GM23338 (cell line): ENCODE data around the gene GPC5. TPM values are rescaled to one million over a fixed set of nuclear protein-coding genes. Genes with fewer than 3 reads are reported as not detected.

Experiments used
- ATAC-seq: fragments of 200-7000 bp; cut with Tn5 transposase; 3 replicates; pipeline ENCODE4 v1.9.1; 2020
- DNase-seq: peaks from one replicate; pipeline ENCODE4 v3.0.0-alpha.2; 2015; ENCODE audit warnings: low spot score
- H2AFZ ChIP-seq: fragments of 200-600 bp; sonication (generic); 2 replicates; pipeline ENCODE4 v1.8.0; 2016; ENCODE audit warnings: antibody characterized with exemption, mild to moderate bottlenecking, moderate library complexity
- H3F3A ChIP-seq: fragments of 200-600 bp; sonication (generic); replicated peaks from 2 replicates; pipeline ENCODE4 v1.8.0; 2017; ENCODE audit warnings: antibody characterized with exemption, mixed run types, low read depth
- H3K27ac ChIP-seq: fragments of 200-600 bp; sonication (generic); 2 replicates; pipeline ENCODE4 v1.6.1; 2016; ENCODE audit warnings: low read depth
- H3K27me3 ChIP-seq: fragments of 200-600 bp; sonication (generic); 2 replicates; pipeline ENCODE4 v1.8.0; 2016; ENCODE audit warnings: mild to moderate bottlenecking, mixed run types, moderate library complexity; ENCODE audit not compliant: insufficient read depth
- H3K36me3 ChIP-seq: fragments of 200-600 bp; sonication (generic); 2 replicates; pipeline ENCODE4 v1.8.0; 2016; ENCODE audit warnings: mild to moderate bottlenecking; ENCODE audit not compliant: insufficient read depth
- H3K4me1 ChIP-seq: fragments of 200-600 bp; sonication (generic); 2 replicates; pipeline ENCODE4 v1.8.0; 2016; ENCODE audit warnings: mild to moderate bottlenecking, moderate library complexity; ENCODE audit not compliant: insufficient read depth
- H3K4me2 ChIP-seq: fragments of 200-600 bp; sonication (generic); 2 replicates; pipeline ENCODE4 v1.7.1; 2017; ENCODE audit warnings: mixed run types
- H3K4me3 ChIP-seq: fragments of 200-600 bp; sonication (generic); 2 replicates; pipeline ENCODE4 v1.6.1; 2016; ENCODE audit warnings: mixed run types
- H3K79me2 ChIP-seq: fragments of 200-600 bp; sonication (generic); replicated peaks from 2 replicates; pipeline ENCODE4 v1.8.0; 2017; ENCODE audit warnings: mild to moderate bottlenecking; ENCODE audit not compliant: insufficient read depth
- H3K9me2 ChIP-seq: fragments of 200-600 bp; sonication (generic); 2 replicates; pipeline ENCODE4 v1.8.0; 2017; ENCODE audit not compliant: insufficient read depth
- H4K20me1 ChIP-seq: fragments of 200-600 bp; sonication (generic); replicated peaks from 2 replicates; pipeline ENCODE4 v1.8.0; 2017; ENCODE audit warnings: mild to moderate bottlenecking; ENCODE audit not compliant: insufficient read depth
- H3K27ac Mint-ChIP-seq: 2 replicates; pipeline ENCODE4 v1.8.0; 2020; ENCODE audit warnings: inconsistent platforms, mild to moderate bottlenecking, moderate library complexity, mixed read lengths
- H3K27me3 Mint-ChIP-seq: 3 replicates; pipeline ENCODE4 v1.8.0; 2022; ENCODE audit warnings: low read depth, mild to moderate bottlenecking, moderate library complexity, mixed read lengths, inconsistent platforms; ENCODE audit not compliant: insufficient read depth, poor library complexity
- H3K36me3 Mint-ChIP-seq: 3 replicates; pipeline ENCODE4 v1.8.0; 2021; ENCODE audit warnings: low read depth, mild to moderate bottlenecking, inconsistent platforms, moderate library complexity, mixed read lengths
- H3K4me1 Mint-ChIP-seq: 3 replicates; pipeline ENCODE4 v1.8.0; 2020; ENCODE audit warnings: mild to moderate bottlenecking, inconsistent platforms, mixed read lengths
- H3K4me3 Mint-ChIP-seq: 3 replicates; pipeline ENCODE4 v1.8.0; 2021; ENCODE audit warnings: moderate library complexity, mild to moderate bottlenecking, inconsistent platforms, mixed read lengths
- H3K9me3 Mint-ChIP-seq: 3 replicates; pipeline ENCODE4 v1.8.0; 2020; ENCODE audit warnings: moderate library complexity, mild to moderate bottlenecking, inconsistent platforms, mixed read lengths
- EZH2 ChIP-seq: fragments of 200-600 bp; sonication (generic); IDR thresholded peaks from one replicate; pipeline ENCODE4 v1.8.0; 2017; ENCODE audit warnings: antibody characterized with exemption, mild to moderate bottlenecking, low read depth; ENCODE audit not compliant: unreplicated experiment
- EZH2phosphoT487 ChIP-seq: fragments of 200-600 bp; sonication (generic); IDR thresholded peaks from one replicate; pipeline ENCODE4 v1.8.1; 2018; ENCODE audit warnings: antibody characterized with exemption; ENCODE audit not compliant: unreplicated experiment
- JUNB ChIP-seq: IDR thresholded peaks from one replicate; pipeline ENCODE4 v1.6.1; 2016; ENCODE audit warnings: antibody characterized with exemption; ENCODE audit not compliant: unreplicated experiment
- NANOG ChIP-seq: IDR thresholded peaks from 2 replicates; pipeline ENCODE4 v1.6.1; 2016; ENCODE audit warnings: antibody characterized with exemption, borderline replicate concordance
- POLR2AphosphoS5 ChIP-seq: IDR thresholded peaks from 2 replicates; pipeline ENCODE4 v1.6.1; 2016; ENCODE audit warnings: antibody characterized with exemption, low read depth
- REST ChIP-seq: IDR thresholded peaks from one replicate; pipeline ENCODE4 v1.6.1; 2018; ENCODE audit warnings: antibody characterized with exemption; ENCODE audit not compliant: unreplicated experiment
- ZNF114 ChIP-seq: fragments of 250-450 bp; sonication (Bioruptor Pico); IDR thresholded peaks from 2 replicates; pipeline ENCODE4 v1.5.0; 2020; ENCODE audit warnings: mild to moderate bottlenecking, moderate library complexity
- ZNF331 ChIP-seq: fragments of 250-450 bp; sonication (Bioruptor Pico); IDR thresholded peaks from 2 replicates; pipeline ENCODE4 v1.5.0; 2020; ENCODE audit warnings: low read depth, mild to moderate bottlenecking, moderate library complexity
- ZNF462 ChIP-seq: fragments of 250-450 bp; sonication (Bioruptor Pico); IDR thresholded peaks from 2 replicates; pipeline ENCODE4 v1.5.0; 2020; ENCODE audit warnings: mild to moderate bottlenecking, moderate library complexity
- polyA plus RNA-seq: library from polyadenylated mRNA; unstranded; fragments of >200 nt; fragmentation: Nextera tagmentation; extraction: Ambion mirVana; gene quantifications from 2 replicates; pipeline ENCODE4 v1.2.1, GENCODE V29; 2016
- total RNA-seq: library from RNA; depleted of rRNA; stranded (reverse); fragments of >200 nt; shearing (Covaris generic); gene quantifications from 2 replicates; pipeline ENCODE4 v1.2.3, GENCODE V29; 2014

Gene GPC5
- total and polyA plus RNA-seq, 2 experiments from 2014 or later: 0.95 to 1.1 TPM

- H3K36me3 Mint-ChIP-seq: no peaks in the 10 kb centered on the region
- no peaks in the 10 kb centered on the region for H3K79me2 ChIP-seq
- H3K4me3 Mint-ChIP-seq: no peak overlapping the region
- H3K27me3 ChIP-seq: no peaks in the 10 kb centered on the region
- H3K36me3 ChIP-seq: no peaks in the 10 kb centered on the region
- ATAC-seq (no peak), DNase-seq (no peak)
- no peaks in the 10 kb centered on the region for H3K4me1 ChIP-seq
- no peaks in the 10 kb centered on the region for H3K9me3 Mint-ChIP-seq
- H3K27me3 Mint-ChIP-seq: no peaks in the 10 kb centered on the region
- no peak overlapping the region for H3K4me2 ChIP-seq
- TF ChIP-seq POLR2AphosphoS5: no peak
- TF ChIP-seq REST: peak; percentile 43
- no peak for TF ChIP-seq ZNF331 (CRISPR knock-in tag)
- H3K4me1 Mint-ChIP-seq: no peaks in the 10 kb centered on the region
- H3K9me2 ChIP-seq: no peaks in the 10 kb centered on the region
- H2AFZ ChIP-seq: no peak overlapping the region
- no peak overlapping the region for H3K4me3 ChIP-seq
- no peaks in the 10 kb centered on the region for H4K20me1 ChIP-seq
- H3F3A ChIP-seq: no peaks in the 10 kb centered on the region
- H3K27ac ChIP-seq: no peak overlapping the region
- no peak overlapping the region for H3K27ac Mint-ChIP-seq
These were observed 1259.9 kb downstream of the GPC5 start for GRCh38 chr13:92658293-92658692.

GRCh38 chr13:92661406-92661805 lies 1263.0 kb downstream of the GPC5 start:
- no peak overlapping the region for H3K4me3 ChIP-seq
- H4K20me1 ChIP-seq: no peaks in the 10 kb centered on the region
- H3K4me2 ChIP-seq: no peak overlapping the region
- no peak overlapping the region for H3K27ac ChIP-seq
- no peaks in the 10 kb centered on the region for H3K9me2 ChIP-seq
- Mint-ChIP-seq H3K4me1 (no peaks in the 10 kb centered on the region), H3K4me3 (no peak overlapping the region), H3K27me3 (no peaks in the 10 kb centered on the region), H3K27ac (no peak overlapping the region), H3K36me3 (no peaks in the 10 kb centered on the region), H3K9me3 (no peaks in the 10 kb centered on the region)
- no peaks in the 10 kb centered on the region for H3K27me3 ChIP-seq
- H3F3A ChIP-seq: no peaks in the 10 kb centered on the region
- no peaks in the 10 kb centered on the region for H3K79me2 ChIP-seq
- no peaks in the 10 kb centered on the region for H3K36me3 ChIP-seq
- ATAC-seq: no peak
- no peak for DNase-seq
- no peaks in the 10 kb centered on the region for H3K4me1 ChIP-seq
- no peak overlapping the region for H2AFZ ChIP-seq
- TF ChIP-seq EZH2: no peak
- no peak for TF ChIP-seq NANOG
- no peak for TF ChIP-seq ZNF462 (CRISPR knock-in tag)
- TF ChIP-seq JUNB: no peak
- TF ChIP-seq ZNF331 (CRISPR knock-in tag): no peak
- no peak for TF ChIP-seq REST
- no peak for TF ChIP-seq EZH2phosphoT487
- no peak for TF ChIP-seq ZNF114 (CRISPR knock-in tag)
